Glomerular visceral epithelial cell (primary cell): ENCODE results near the gene FSD1L.
"Not testable (repeated sequence)": the region's sequence is repeated elsewhere in the genome, so short reads cannot be mapped to it uniquely, and the experiment has no call there.

Source experiments
- DNase-seq: peaks from one replicate; pipeline ENCODE4 v3.0.0-alpha.2; 2016; ENCODE audit errors: extremely low spot score

FSD1L gene

DNA sequence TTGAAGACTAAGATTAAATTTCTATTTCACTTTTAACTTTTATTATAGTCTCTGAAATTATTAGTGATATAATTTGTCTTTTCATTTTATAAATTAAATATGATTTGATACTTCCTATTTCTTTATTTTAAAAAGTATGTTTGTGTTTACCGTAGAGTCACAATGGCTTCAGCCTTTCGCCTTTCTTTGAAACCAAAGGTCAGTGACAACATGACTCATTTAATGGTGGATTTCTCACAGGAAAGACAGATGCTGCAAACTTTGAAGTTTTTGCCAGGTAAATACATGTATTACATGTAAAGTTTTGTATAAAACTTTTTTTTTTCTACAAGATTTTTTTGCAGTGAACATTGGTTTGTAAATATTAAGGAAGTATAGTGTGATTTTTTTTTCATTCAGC is 36.4 kb downstream of the FSD1L start:
- DNase-seq: no peak

GRCh38 chr9:105485131-105485530 is 37.3 kb downstream of the FSD1L start:
- DNase-seq: no peak

GRCh38 chr9:105496826-105497225 is 49.0 kb downstream of the FSD1L start:
- no peak for DNase-seq

- DNase-seq: no peak
Measured at GRCh38 chr9:105497704-105498103, 49.9 kb downstream of the FSD1L start.

GRCh38 chr9:105500108-105500766 is 52.4 kb downstream of the FSD1L start:
- DNase-seq: peak; percentile 46

DNA sequence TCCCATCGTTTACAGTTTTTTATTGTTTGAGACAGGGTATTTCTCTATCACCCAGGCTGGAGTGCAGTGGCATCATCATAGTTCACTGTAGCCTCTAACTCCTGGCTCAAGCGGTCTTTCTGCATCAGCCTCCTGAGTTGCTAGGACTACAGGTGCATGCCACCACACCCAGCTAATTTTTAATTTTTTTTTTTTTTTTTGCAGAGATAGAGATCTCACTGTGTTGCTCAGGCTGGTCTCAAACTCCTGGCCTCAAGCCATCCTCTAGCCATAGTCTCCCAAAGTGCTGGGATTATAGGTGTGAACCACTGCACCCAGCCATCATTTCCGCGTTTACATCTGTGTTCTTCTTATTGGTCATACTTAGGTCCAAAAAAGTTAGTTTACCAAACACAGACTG is 53.6 kb downstream of the FSD1L start:
- no peak for DNase-seq

GRCh38 chr9:105502276-105502675 is 54.4 kb downstream of the FSD1L start:
- no peak for DNase-seq

GRCh38 chr9:105503881-105504280 is 56.0 kb downstream of the FSD1L start:
- DNase-seq: no peak

DNA sequence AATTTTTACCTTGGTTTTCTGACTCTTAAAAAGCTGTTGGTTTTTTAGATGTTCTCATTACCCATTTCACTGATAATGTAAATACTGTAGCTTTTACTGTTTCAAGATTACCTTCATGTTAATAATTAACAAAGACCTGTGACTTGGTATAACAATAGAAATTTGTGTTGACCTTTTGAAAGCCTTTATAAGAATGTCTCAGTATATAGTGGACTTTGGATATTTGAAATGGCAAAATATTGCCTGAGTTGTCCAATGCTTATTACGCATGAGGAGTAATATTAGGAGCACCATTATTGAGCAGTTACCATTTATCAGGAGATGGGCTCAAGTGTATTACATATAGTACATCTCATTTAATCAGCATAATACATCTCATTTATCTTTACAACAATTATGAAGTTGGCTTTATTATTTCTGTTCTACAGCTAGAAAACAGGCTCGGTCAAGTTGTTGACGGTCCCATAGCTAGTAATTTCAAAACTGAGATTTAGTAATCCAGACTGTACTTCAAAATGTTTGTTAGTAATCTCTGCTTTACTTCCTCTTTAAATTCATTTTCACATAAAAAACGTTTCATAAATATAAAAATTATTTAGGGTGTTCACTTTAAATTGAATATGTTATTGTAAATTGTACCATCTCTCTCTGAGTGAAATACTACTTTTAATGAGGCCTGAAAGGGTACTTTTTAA is 59.4 kb downstream of the FSD1L start:
- no peak for DNase-seq

DNA sequence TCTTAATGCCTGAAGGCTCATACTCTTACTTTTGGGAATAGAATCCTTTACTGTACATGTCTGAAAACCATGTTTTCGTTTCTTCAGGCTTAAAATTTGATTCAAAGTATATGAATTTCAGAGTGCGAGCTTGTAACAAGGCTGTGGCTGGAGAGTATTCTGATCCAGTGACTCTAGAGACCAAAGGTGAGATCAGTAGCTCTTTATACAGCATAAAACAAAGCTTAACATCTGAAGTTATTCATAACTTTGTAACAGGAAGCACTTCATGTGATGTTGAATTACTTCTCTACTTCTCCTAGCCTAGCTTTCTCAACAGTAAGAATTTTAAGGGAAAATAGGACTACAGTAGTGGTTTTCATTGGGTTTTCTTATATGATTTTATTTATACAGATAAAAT is 60.7 kb downstream of the FSD1L start:
- no peak for DNase-seq

DNA sequence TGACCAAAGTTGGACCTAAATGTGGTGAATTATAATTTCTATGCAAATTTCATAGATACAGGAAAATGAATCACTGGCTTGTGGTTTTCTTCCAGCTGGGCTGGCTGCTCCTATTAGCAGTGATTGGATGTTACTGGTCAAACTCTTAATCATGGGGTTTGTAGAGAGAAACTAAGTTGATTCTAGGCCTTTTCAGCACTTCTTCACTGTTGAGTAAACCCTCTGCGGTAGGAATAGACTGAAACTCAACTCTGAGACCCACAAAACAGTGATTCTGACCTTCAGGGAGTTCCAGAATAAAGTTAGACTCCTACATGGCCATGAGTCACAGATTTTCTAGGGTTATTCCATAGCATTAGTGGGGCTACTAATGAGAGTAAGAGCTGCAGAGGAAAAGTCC is 62.2 kb downstream of the FSD1L start:
- peak; percentile 26 for DNase-seq

GRCh38 chr9:105511446-105511845 is 63.6 kb downstream of the FSD1L start:
- no peak for DNase-seq

DNA sequence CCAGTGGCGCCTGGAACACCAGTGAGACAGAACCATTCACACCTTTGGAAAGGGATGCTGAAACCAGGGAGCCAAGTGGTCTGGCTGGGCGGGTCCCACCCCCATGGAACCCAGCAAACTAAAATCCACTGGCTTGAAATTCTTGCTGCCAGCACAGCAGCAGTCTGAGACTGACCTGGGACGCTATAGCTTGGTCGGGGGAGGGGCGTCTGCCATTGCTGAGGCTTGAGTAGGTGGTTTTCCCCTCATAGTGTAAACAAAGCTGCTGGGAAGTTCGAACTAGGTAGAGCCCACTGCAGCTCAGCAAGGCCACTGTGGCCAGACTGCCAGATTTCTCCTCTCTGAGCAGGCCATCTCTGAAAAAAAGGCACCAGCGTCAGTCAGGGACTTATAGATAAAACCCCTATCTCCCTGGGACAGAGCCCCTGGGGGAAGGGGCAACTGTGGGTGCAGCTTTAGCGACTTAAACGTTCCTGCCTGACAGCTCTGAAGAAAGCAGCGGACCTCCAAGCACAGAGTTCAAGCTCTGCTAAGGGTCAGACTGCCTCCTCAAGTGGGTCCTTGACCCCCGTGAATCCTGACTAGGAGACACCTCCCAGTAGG is 68.1 kb downstream of the FSD1L start:
- DNase-seq: no peak

DNA sequence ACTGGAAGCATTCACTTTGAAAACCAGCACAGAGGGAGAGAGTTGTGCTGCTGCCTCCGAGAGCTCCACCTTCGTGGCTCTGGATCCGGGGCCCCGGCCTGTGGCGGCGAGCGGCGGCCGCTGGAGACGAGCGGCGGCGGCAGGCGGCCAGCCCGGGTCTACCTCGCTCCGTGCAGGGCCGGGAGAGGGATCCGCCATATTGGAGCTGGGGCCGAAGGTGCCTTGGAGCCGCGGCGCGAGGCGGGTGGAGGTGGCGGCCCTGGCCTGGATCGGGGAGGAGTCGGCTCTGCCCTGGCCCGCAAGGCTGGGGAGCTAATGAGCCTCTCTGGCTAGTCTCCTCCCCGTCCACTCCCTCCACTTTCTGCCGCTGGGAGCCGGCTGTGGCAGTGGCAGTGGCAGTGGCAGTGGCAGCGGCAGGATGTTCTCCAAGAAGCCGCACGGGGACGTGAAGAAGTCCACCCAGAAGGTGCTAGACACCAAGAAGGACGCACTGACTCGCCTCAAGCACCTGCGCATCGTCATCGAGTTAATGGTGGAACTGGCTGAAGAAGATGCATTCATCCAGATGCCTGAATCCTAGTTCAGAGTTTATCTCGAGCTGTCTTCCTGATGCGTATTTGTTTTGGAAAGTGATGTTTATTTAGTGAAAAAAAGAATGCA is 72.0 kb downstream of the FSD1L start:
- DNase-seq: peak; percentile 25

- DNase-seq: not testable (repeated sequence)
Measured at GRCh38 chr9:105520992-105521391, 73.2 kb downstream of the FSD1L start.

DNA sequence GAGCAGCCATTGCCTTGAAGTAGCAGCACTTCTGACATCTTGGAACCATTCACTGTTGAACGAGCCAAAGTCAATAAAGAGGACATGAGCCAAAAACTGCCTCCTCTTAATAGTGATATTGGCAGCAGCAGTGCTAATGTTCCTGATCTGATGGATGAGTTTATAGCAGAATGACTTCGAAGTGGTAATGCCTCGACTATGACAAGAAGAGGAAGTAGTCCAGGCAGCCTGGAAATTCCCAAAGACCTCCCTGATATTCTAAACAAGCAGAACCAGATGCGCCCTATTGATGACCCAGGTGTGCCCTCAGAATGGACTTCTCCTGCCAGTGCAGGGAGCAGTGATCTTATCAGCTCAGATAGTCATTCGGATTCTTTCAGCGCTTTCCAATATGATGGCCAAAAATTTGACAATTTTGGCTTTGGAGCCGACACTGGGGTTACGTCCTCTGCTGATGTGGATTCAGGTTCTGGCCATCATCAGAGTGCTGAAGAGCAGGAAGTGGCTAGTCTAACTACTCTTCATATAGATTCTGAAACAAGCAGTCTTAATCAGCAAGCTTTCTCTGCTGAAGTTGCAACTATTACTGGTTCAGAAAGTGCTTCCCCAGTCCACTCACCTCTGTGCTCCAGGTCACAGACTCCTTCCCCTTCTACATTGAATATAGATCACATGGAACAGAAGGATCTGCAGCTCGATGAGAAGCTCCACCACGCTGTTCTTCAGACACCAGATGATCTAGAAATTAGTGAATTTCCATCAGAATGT is 75.0 kb downstream of the FSD1L start:
- not testable (repeated sequence) for DNase-seq

DNA sequence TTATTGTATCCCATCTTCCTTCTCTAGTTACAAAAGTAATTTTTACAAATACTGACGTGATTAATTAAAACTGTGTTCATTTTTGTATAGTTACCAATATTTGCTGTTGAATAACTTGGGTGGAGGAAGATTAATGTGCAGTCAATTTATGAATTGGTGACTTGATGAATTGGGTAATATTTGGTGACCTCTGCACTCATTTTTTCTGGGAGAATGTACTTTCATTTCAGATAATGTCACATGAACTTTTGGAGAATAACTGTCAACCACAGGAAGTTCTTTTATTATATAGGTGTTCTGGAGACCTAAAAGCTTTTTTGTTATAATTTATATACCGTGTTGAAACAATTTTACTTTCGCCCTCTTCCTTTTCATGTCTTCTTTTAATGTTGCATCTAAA is 83.7 kb downstream of the FSD1L start:
- DNase-seq: no peak

DNA sequence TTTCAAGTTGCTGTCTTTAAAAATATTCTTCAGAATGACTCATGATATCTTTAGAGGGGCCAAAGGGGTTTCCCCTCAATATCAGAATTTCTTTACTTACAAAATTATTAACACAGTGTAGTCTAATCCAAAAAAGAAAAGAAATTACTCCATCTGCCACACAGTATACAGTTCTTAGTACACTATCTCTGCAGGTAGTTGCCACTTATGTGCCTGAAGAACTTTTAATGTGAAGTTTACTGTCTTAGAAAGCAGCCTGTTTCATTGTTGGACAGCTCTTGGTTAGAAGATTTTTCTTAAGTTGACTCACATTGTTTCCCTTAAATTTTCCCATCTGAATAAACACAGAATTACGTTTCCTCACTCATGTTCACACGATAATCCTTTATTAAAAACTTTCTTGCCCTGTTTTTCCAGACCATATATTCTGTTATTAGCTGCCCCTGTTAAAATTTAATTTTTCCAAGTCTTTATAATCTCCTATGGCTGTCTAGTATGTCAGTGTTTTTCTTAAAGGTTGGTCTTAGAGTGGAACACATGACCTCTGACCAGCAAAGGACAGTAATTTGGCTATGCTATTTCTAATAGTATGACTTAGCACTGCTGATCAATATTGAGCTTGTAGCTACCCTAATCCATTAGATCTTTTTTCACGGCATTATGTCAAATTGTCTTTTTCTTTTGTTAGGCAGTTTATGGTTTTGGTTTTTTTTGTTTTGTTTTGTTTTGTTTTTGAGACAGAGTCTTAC is 88.3 kb downstream of the FSD1L start:
- DNase-seq: no peak

DNA sequence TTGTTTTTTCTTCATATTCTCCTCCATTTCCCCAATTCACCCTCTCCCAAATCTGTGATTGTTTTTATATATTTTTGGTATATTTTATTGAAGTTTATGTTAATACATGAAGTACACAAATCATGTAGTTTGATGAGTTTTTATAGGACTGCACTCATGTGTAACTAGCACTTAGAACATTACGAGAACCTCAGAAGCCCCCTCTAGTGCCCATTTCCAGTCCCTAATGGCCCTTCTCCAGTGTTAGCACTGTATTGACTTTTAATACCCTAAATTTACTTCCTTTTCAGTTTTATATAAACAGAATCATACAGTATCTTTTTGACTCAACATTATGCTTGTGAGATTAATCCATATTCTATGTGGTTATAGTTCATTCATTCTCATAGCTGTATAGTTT is 91.6 kb downstream of the FSD1L start:
- no peak for DNase-seq

DNA sequence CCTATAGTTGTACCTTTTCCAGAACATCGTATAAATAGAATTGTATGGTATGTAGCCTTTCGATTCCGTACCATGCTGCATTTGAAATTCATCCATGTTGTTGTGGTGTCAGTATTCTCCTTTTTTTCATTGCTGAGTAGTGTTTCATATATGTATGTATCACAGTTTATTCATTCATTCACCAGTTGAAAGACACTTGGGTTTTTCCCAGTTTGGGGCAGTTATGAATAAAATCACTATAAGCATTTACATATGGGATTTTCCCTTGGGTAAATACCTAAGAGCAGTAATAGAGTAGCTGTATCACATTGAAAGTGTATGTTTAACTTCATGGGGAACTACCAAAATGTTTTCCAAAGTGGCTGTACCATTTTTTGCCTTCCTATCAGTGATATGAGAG is 94.0 kb downstream of the FSD1L start:
- no peak for DNase-seq

DNA sequence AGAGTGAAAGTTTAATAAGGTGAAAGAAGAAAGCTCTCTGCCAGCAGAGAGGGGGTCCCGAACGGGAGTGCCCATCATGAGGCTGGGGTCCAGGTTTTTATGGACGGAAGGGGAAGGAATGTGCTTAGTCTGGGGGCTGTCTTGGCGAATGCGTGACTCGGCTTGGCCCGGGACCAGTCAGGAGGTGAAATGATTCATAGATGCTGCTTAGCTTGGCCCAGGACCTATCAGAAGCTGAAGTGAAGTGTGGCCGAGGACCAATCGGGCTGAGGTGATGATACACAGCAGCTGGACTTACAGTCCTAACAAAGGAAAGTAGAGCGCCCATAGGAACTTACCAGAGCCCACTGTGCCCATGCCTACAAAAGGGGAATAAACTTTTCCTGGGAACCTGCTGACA is 106.2 kb downstream of the FSD1L start:
- DNase-seq: no peak
